Kidney (tissue), 14 donors: ENCODE results near the gene CENPE. TPM values are rescaled to one million over a fixed set of nuclear protein-coding genes. Genes with fewer than 3 reads are reported as not detected.
A peak's percentile ranks its signal among the peaks of the same experiment; 100 is the strongest.

ENCODE experiments used
- DNase-seq, 5 donors: peaks; one replicate each; pipeline ENCODE4 v3.0.0-alpha.2; 2013 to 2020
- FAIRE-seq: peaks from 2 replicates; lab custom pipeline; 2012; peaks lifted over from hg19 to GRCh38; lab: Jason Lieb, UNC
- H3K27ac ChIP-seq, 2 donors: one replicate each; pipeline ENCODE4 v1.7.0; 2013; ENCODE audit warnings: low read depth in 2 of 2, low read length in 2 of 2, inconsistent platforms in 1 of 2
- H3K27me3 ChIP-seq: one replicate; pipeline ENCODE4 v1.7.1; 2013; ENCODE audit warnings: low read length, inconsistent platforms; ENCODE audit not compliant: control insufficient read depth, insufficient read depth
- H3K36me3 ChIP-seq, 3 donors: one replicate each; pipeline versions ENCODE4 v1.7.0 to v1.7.1; 2013; ENCODE audit warnings: low read length in 3 of 3, control low read depth in 1 of 3, inconsistent platforms in 1 of 3; ENCODE audit not compliant: insufficient read depth in 3 of 3, control insufficient read depth in 2 of 3
- H3K4me1 ChIP-seq, 3 donors: one replicate each; pipeline versions ENCODE4 v1.7.0 to v1.7.1; 2013; ENCODE audit warnings: low read length in 3 of 3, inconsistent platforms in 1 of 3, low read depth in 1 of 3; ENCODE audit not compliant: control insufficient read depth in 2 of 3, insufficient read depth in 2 of 3
- H3K4me3 ChIP-seq, 3 donors: one replicate each; pipeline versions ENCODE4 v1.7.0 to v1.8.1; 2013; ENCODE audit warnings: low read length in 3 of 3, control low read depth in 1 of 3, inconsistent platforms in 1 of 3
- H3K9ac ChIP-seq, 3 donors: one replicate each; pipeline versions ENCODE4 v1.7.0 to v1.7.1; 2013; ENCODE audit warnings: low read length in 3 of 3, control low read depth in 1 of 3, inconsistent platforms in 1 of 3
- H3K9me3 ChIP-seq, 3 donors: one replicate each; pipeline versions ENCODE4 v1.7.0 to v1.7.1; 2013; ENCODE audit warnings: low read length in 3 of 3, control low read depth in 1 of 3, inconsistent platforms in 1 of 3; ENCODE audit not compliant: control insufficient read depth in 2 of 3, insufficient read depth in 1 of 3
- CTCF ChIP-seq: IDR thresholded peaks from 3 replicates; pipeline ENCODE4 v1.5.1; 2012; ENCODE audit warnings: mild to moderate bottlenecking, moderate library complexity, borderline replicate concordance; ENCODE audit not compliant: insufficient read depth; ENCODE audit errors: extremely low read depth
- intact Hi-C: fragments of 100-400 bp; cut with DNase I; formaldehyde crosslinking; loops from one replicate; pipeline ENCODE4 v1.11.1; 2022
- polyA plus RNA-seq: library from polyadenylated mRNA; stranded (reverse); fragments of 350-450 nt; fragmentation: Illumina TruSeq; extraction: RNeasy Lipid Tissue Mini Kit (QIAGEN cat#74804); gene quantifications from one replicate; pipeline ENCODE4 v1.2.3, GENCODE V29; 2014; ENCODE audit warnings: low read depth, low replicate concordance; ENCODE audit not compliant: insufficient read depth
- total RNA-seq: library from RNA; stranded (reverse); fragmentation: NEBNext Ultra II Directional; extraction: Animal tissue kit (Norgen Biotek cat#: 25700); gene quantifications from one replicate; pipeline ENCODE4 v1.2.1, GENCODE V29; 2021
- donor health status: control.
- donor health status: control.
- donor health status: control.
- donor health status: control.
- donor health status: control.
- donor health status: DM: yes; HTN: yes; CAD: no.
- donor health status: Normal renal cell carcinoma (clear cell type).

Gene CENPE
- total and polyA plus RNA-seq, 2 donors from 2014 or later: 0.32 to 2.5 TPM

- no peak overlapping the region for H3K9ac ChIP-seq
- H3K4me1 ChIP-seq: no peaks in the 10 kb centered on the region
- H3K27me3 ChIP-seq: no peaks in the 10 kb centered on the region
- TF ChIP-seq CTCF: no peak
- DNase-seq: no peak
- H3K4me3 ChIP-seq: no peak overlapping the region
- no peaks in the 10 kb centered on the region for H3K36me3 ChIP-seq
- no peaks in the 10 kb centered on the region for H3K9me3 ChIP-seq
- FAIRE-seq: no peak
- intact Hi-C loops: no loop called here
- no peak overlapping the region for H3K27ac ChIP-seq
Observed at GRCh38 chr4:103207673-103208072, 9.5 kb upstream of the CENPE start.

DNA sequence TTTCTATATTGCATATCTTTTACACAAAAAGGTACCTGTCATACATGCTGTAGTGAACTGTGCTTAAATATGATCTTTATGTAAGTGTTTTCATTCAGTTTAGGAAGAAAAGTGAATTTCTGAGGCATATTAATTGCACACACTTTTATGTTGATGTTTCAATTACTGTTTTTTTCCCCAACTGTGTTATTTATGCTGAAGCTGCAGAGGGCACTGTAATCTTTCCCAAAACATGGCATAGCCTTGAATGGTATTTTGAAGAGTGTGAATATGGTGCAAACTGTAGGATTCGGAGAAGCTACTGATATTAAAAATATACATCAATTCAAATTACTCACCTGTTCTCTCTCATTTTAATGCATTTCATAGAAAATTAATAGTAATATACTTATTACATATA is 6.0 kb upstream of the CENPE start:
- TF ChIP-seq CTCF: no peak
- no peaks in the 10 kb centered on the region for H3K4me1 ChIP-seq
- FAIRE-seq: no peak
- no peak overlapping the region for H3K4me3 ChIP-seq
- no peak overlapping the region for H3K9ac ChIP-seq
- DNase-seq: peak in 1 of 5 donors; percentile 20
- intact Hi-C loops: no loop called here
- no peaks in the 10 kb centered on the region for H3K9me3 ChIP-seq
- no peaks in the 10 kb centered on the region for H3K36me3 ChIP-seq
- no peak overlapping the region for H3K27ac ChIP-seq
- H3K27me3 ChIP-seq: no peaks in the 10 kb centered on the region

DNA sequence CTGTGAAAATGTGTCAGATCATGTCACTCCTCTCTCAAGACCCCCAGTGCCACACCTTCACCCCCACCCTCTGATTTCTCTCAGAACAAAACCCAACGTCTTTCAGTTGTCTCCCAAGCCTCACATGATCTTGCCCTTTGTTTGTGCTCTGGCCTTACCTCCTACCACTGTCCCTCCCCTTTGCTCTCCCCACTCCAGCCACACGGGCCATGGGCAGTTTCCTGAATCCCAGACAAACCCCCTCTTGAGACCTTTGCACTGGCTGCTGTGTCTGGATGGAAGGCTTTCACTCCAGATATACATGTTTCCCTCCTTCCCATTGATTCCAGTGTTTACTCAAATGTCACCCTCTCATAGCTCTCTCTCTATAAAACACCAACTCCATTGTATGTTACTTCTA is 3.6 kb upstream of the CENPE start:
- no peak for TF ChIP-seq CTCF
- intact Hi-C loops: no loop called here

DNA sequence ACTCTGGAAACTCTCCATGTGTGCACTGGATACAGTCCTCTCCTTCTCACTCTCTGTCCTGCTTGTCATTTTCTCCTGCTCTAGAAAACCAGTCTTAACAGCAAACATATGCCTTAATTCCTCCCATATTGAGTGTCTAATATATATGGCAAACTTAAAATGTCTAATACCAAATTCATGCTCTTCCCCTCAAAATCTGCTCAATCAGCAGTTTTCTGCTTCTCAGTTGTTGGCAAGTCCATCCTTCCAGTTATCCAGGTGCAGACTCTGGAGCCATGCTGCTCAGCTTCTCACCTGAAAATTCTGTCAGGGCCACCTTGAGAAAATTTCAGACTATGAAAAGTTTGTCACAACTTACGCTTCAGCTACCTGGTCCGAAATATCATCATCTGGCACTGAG is 3.1 kb upstream of the CENPE start:
- no peaks in the 10 kb centered on the region for H3K9me3 ChIP-seq
- DNase-seq (no peak), FAIRE-seq (no peak)
- TF ChIP-seq CTCF: no peak
- no peak overlapping the region for H3K9ac ChIP-seq
- intact Hi-C loops: no loop called here
- H3K4me3 ChIP-seq: no peak overlapping the region
- no peaks in the 10 kb centered on the region for H3K27me3 ChIP-seq
- peaks cover 0 to 2% (median 0%) of the 10 kb centered on the region in 3 donors for H3K4me1 ChIP-seq
- no peak overlapping the region for H3K27ac ChIP-seq
- H3K36me3 ChIP-seq: no peaks in the 10 kb centered on the region

More for the DNA sequence above, 3.6 kb upstream of the CENPE start:
- no peaks in the 10 kb centered on the region for H3K27me3 ChIP-seq
- no peaks in the 10 kb centered on the region for H3K9me3 ChIP-seq
- no peak for DNase-seq
- peaks cover 0 to 2% (median 0%) of the 10 kb centered on the region in 3 donors for H3K4me1 ChIP-seq
- no peak overlapping the region for H3K4me3 ChIP-seq
- no peak overlapping the region for H3K27ac ChIP-seq
- H3K9ac ChIP-seq: no peak overlapping the region
- no peak for FAIRE-seq
- H3K36me3 ChIP-seq: no peaks in the 10 kb centered on the region
